IMR-90 (cell line): Measurements from ENCODE around the gene CD28. TPM values are rescaled to one million over a fixed set of nuclear protein-coding genes. Genes with fewer than 3 reads are reported as not detected.

ENCODE experiments used
- ATAC-seq: fragments of 200-7000 bp; cut with Tn5 transposase; 2 replicates; pipeline ENCODE4 v1.9.1; 2020; ENCODE audit warnings: low read depth, mild to moderate bottlenecking, moderate library complexity
- BruUV-seq: library from RNA; stranded (reverse); fragments of 400-500 nt; replicated peaks from 2 replicates; lab custom pipeline; 2021; lab: Mats Ljungman, UMichigan
- CTCF ChIA-PET: fragments of 300-600 bp; formaldehyde crosslinking; extraction: SDS; loops from one replicate; lab custom pipeline; 2021; ENCODE audit warnings: antibody characterized with exemption; lab: Yijun Ruan, JAX
- POLR2A ChIA-PET: fragments of 300-600 bp; sonication (Branson Sonifier 250); formaldehyde crosslinking; loops from one replicate; lab custom pipeline; 2022; ENCODE audit warnings: antibody characterized with exemption; ENCODE audit not compliant: unreplicated experiment; lab: Charles Lee
- DNase-seq: peaks from one replicate; pipeline ENCODE4 v3.0.0; 2013
- H2AFZ ChIP-seq: replicated peaks from 2 replicates; pipeline ENCODE3; 2013; ENCODE audit warnings: low read length, mild to moderate bottlenecking; ENCODE audit not compliant: poor library complexity
- H2AK5ac ChIP-seq: 2 replicates; pipeline ENCODE4 v1.6.1; 2013; ENCODE audit warnings: low read depth, low read length, inconsistent platforms
- H2AK9ac ChIP-seq: replicated peaks from 2 replicates; pipeline ENCODE3; 2013; ENCODE audit warnings: mild to moderate bottlenecking, low read depth, low read length, moderate library complexity; ENCODE audit not compliant: poor library complexity
- H2BK120ac ChIP-seq: 2 replicates; pipeline ENCODE4 v1.6.1; 2013; ENCODE audit warnings: low read depth, low read length, inconsistent platforms
- H2BK15ac ChIP-seq: 3 replicates; pipeline ENCODE4 v1.6.1; 2013; ENCODE audit warnings: low read depth, low read length, inconsistent platforms
- H2BK20ac ChIP-seq: 2 replicates; pipeline ENCODE4 v1.6.1; 2013; ENCODE audit warnings: low read depth, mild to moderate bottlenecking, inconsistent platforms, low read length, moderate library complexity
- H2BK5ac ChIP-seq: 2 replicates; pipeline ENCODE4 v1.6.1; 2013; ENCODE audit warnings: mild to moderate bottlenecking, low read depth, low read length, inconsistent platforms; ENCODE audit not compliant: poor library complexity, severe bottlenecking
- H3K14ac ChIP-seq: replicated peaks from 2 replicates; pipeline ENCODE4 v1.6.1; 2013; ENCODE audit warnings: low read depth, low read length, inconsistent platforms
- H3K18ac ChIP-seq: 2 replicates; pipeline ENCODE4 v1.6.1; 2013; ENCODE audit warnings: low read depth, low read length, control low read depth
- H3K23ac ChIP-seq: 2 replicates; pipeline ENCODE4 v1.6.1; 2013; ENCODE audit warnings: low read depth, low read length, inconsistent platforms
- H3K27ac ChIP-seq: 2 replicates; pipeline ENCODE4 v1.5.1; 2013; ENCODE audit warnings: mild to moderate bottlenecking, control low read depth, low read length; ENCODE audit not compliant: insufficient read depth
- H3K27me3 ChIP-seq: 2 replicates; pipeline ENCODE4 v1.6.1; 2013; ENCODE audit warnings: low read length; ENCODE audit not compliant: control insufficient read depth, insufficient read depth
- H3K36me3 ChIP-seq: 2 replicates; pipeline ENCODE4 v1.6.1; 2013; ENCODE audit warnings: low read length, mixed read lengths; ENCODE audit not compliant: control insufficient read depth, insufficient read depth
- H3K4ac ChIP-seq: 2 replicates; pipeline ENCODE4 v1.6.1; 2013; ENCODE audit warnings: low read depth, low read length, inconsistent platforms
- H3K4me1 ChIP-seq: 2 replicates; pipeline ENCODE4 v1.6.1; 2013; ENCODE audit warnings: low read length, mixed read lengths; ENCODE audit not compliant: control insufficient read depth, insufficient read depth
- H3K4me2 ChIP-seq: 2 replicates; pipeline ENCODE4 v1.6.1; 2013; ENCODE audit warnings: low read depth, mild to moderate bottlenecking, control low read depth, low read length, moderate library complexity
- H3K4me3 ChIP-seq: 2 replicates; pipeline ENCODE4 v1.5.1; 2013; ENCODE audit warnings: low read depth, mild to moderate bottlenecking, control low read depth, low read length, moderate library complexity; ENCODE audit not compliant: insufficient read depth
- H3K56ac ChIP-seq: 2 replicates; pipeline ENCODE4 v1.6.1; 2013; ENCODE audit warnings: low read length, inconsistent platforms; ENCODE audit not compliant: insufficient read depth; ENCODE audit errors: extremely low read depth
- H3K79me1 ChIP-seq, 2 experiments: 2 replicates each; pipeline ENCODE4 v1.6.1; 2013; ENCODE audit warnings: low read length in 2 of 2, inconsistent platforms in 1 of 2, low read depth in 1 of 2
- H3K9ac ChIP-seq: 2 replicates; pipeline ENCODE4 v1.6.1; 2013; ENCODE audit warnings: low read depth, low read length, control low read depth
- H3K9me1 ChIP-seq: 2 replicates; pipeline ENCODE4 v1.6.1; 2013; ENCODE audit warnings: low read length, inconsistent platforms; ENCODE audit not compliant: insufficient read depth
- H3K9me3 ChIP-seq: 2 replicates; pipeline ENCODE4 v1.6.1; 2013; ENCODE audit warnings: low read length; ENCODE audit not compliant: control insufficient read depth, insufficient read depth
- H4K20me1 ChIP-seq: 2 replicates; pipeline ENCODE4 v1.6.1; 2013; ENCODE audit warnings: low read length, inconsistent platforms; ENCODE audit not compliant: insufficient read depth
- H4K5ac ChIP-seq: 2 replicates; pipeline ENCODE4 v1.6.1; 2013; ENCODE audit warnings: mild to moderate bottlenecking, low read depth, low read length, control low read depth
- H4K8ac ChIP-seq, 2 experiments: 2 replicates each; pipeline ENCODE4 v1.6.1; 2013; ENCODE audit warnings: low read depth in 2 of 2, low read length in 2 of 2, control low read depth in 1 of 2, inconsistent platforms in 1 of 2
- H4K91ac ChIP-seq: 2 replicates; pipeline ENCODE4 v1.6.1; 2013; ENCODE audit warnings: low read depth, low read length, inconsistent platforms; ENCODE audit not compliant: insufficient read depth
- CEBPB ChIP-seq: IDR thresholded peaks from 2 replicates; pipeline ENCODE4 v1.6.1; 2012; ENCODE audit warnings: low read depth, low read length, improper control_type of control experiment
- SMC3 ChIP-seq: fragments of 150-350 bp; IDR thresholded peaks from 2 replicates; pipeline ENCODE4 v1.6.1; 2016; ENCODE audit warnings: low read depth, mild to moderate bottlenecking, antibody characterized with exemption, low read length, moderate library complexity
- dilution Hi-C: fragments of 300-500 bp; cut with HindIII; formaldehyde crosslinking; loops from one replicate; pipeline ENCODE4 v1.14.3; 2018; ENCODE audit warnings: low sequenced_read_pairs; ENCODE audit not compliant: unreplicated experiment
- in situ Hi-C: fragments of 300-500 bp; cut with MboI; formaldehyde crosslinking; loops from 3 replicates; pipeline ENCODE4 v1.14.3; 2019; ENCODE audit warnings: low sequenced_read_pairs, inconsistent platforms, mixed read lengths
- intact Hi-C: fragments of 100-400 bp; cut with micrococcal nuclease; formaldehyde crosslinking; loops from 2 replicates; pipeline ENCODE4 v1.10.0; 2022
- polyA plus RNA-seq, 3 experiments: library from polyadenylated mRNA; depleted of rRNA; stranded (reverse); fragments of >200 nt; gene quantifications; 2 replicates each; pipeline ENCODE4 v1.2.3, GENCODE V29; 2012; ENCODE audit warnings: low replicate concordance in 1 of 3
- total RNA-seq: library from RNA; depleted of rRNA; stranded (reverse); fragments of >200 nt; gene quantifications from 2 replicates; pipeline ENCODE4 v1.2.3, GENCODE V29; 2012
- TF ChIP-seq, protein P1 (sequence below): fragments of 150-350 bp; IDR thresholded peaks from 2 replicates; pipeline ENCODE4 v1.6.1; 2017; ENCODE audit warnings: mild to moderate bottlenecking, antibody characterized with exemption, low read length, low read depth

Gene CD28
- total and polyA plus RNA-seq, 2 of the 4 experiments (the other 2 are of a cell fraction) = not detected

DNA sequence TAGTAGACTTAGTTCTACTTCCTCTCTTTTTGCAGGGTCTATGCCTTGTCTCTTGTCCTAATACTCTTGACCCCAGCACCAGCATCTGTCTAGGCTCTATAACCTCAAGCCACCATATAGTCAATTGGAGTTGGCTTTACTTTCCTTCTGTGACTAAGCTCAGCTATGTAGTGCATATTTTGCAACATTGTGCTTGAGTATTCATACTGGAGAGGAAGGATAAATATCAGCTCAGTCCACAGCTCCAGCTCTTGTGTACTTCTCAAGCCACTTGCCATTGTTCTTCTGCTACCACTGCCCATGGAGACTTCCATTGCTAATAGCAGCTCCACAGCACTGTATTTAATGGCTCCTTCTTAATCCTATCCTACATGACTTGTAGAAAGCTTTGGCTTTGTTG lies 35.5 kb upstream of the CD28 start:
- H2AFZ ChIP-seq = no peak overlapping the region
- no peaks in the 10 kb centered on the region for H4K20me1 ChIP-seq
- in situ Hi-C loops = no loop called here

More for the DNA sequence above, 35.5 kb upstream of the CD28 start:
- H3K4me3 ChIP-seq = no peak overlapping the region
- no peak overlapping the region for H2BK5ac ChIP-seq
- H3K9ac ChIP-seq = no peak overlapping the region
- no peak overlapping the region for H4K8ac ChIP-seq
- dilution Hi-C loops (no loop called here), intact Hi-C loops (no loop called here)
- no peak overlapping the region for H4K5ac ChIP-seq
- H3K27ac ChIP-seq = no peak overlapping the region
- POLR2A ChIA-PET = no interaction called here
- BruUV-seq = no TSS peak
- no peak overlapping the region for H3K14ac ChIP-seq
- H2BK120ac ChIP-seq = no peak overlapping the region
- no peaks in the 10 kb centered on the region for H3K79me1 ChIP-seq
- no peak overlapping the region for H2BK15ac ChIP-seq
- H3K18ac ChIP-seq = no peak overlapping the region
- no peak overlapping the region for H4K91ac ChIP-seq
- no peak overlapping the region for H3K4ac ChIP-seq
- H3K27me3 ChIP-seq = peaks cover 3% of the 10 kb centered on the region
- TF ChIP-seq, protein P1, sequence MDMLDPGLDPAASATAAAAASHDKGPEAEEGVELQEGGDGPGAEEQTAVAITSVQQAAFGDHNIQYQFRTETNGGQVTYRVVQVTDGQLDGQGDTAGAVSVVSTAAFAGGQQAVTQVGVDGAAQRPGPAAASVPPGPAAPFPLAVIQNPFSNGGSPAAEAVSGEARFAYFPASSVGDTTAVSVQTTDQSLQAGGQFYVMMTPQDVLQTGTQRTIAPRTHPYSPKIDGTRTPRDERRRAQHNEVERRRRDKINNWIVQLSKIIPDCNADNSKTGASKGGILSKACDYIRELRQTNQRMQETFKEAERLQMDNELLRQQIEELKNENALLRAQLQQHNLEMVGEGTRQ = no peak
- TF ChIP-seq SMC3 (no peak), CEBPB (peak; percentile 80)
- CTCF ChIA-PET = no interaction called here
- H2AK5ac ChIP-seq = no peak overlapping the region
- H3K36me3 ChIP-seq = no peaks in the 10 kb centered on the region
- H3K56ac ChIP-seq = no peak overlapping the region
- H2AK9ac ChIP-seq = no peak overlapping the region
- H2BK20ac ChIP-seq = no peak overlapping the region
- peaks cover 3% of the 10 kb centered on the region; the same call in 1 of the 2 replicates for H3K4me1 ChIP-seq
- no peak overlapping the region for H3K23ac ChIP-seq
- H3K9me3 ChIP-seq = peaks cover 4% of the 10 kb centered on the region
- peak; percentile 53 for DNase-seq
- no peaks in the 10 kb centered on the region for H3K9me1 ChIP-seq
- H3K4me2 ChIP-seq = no peak overlapping the region
- peak; percentile 61 for ATAC-seq
